Measurements from ENCODE around the gene PDHA2. TPM values are rescaled to one million over a fixed set of nuclear protein-coding genes. Genes with fewer than 3 reads are reported as not detected.
"Not testable (repeated sequence)": the region's sequence is repeated elsewhere in the genome, so short reads cannot be mapped to it uniquely, and the experiment has no call there.

PDHA2 gene
- polyA plus RNA-seq, 1 experiment, result not detected

GRCh38 chr4:95847908-95848460 lies 8.1 kb downstream of the PDHA2 start:
- POLR2A ChIA-PET, result no interaction called here
- DNase-seq (ENCODE audit: low read depth), result no peak
- CTCF ChIA-PET, result no interaction called here
- H3K4me3 ChIP-seq (ENCODE audit: low read depth, low read length), result no peak overlapping the region
- H3K27me3 ChIP-seq (ENCODE audit: control insufficient read depth, insufficient read depth, low read length), result no peaks in the 10 kb centered on the region
- no peak for TF ChIP-seq CTCF (IDR thresholded peaks at IDR 0.05; ENCODE audit: insufficient read depth, low read depth, low read length)
- no peaks in the 10 kb centered on the region for H3K36me3 ChIP-seq (ENCODE audit: control insufficient read depth, insufficient read depth, low read length)

GRCh38 chr4:95850161-95850560 lies 10.3 kb downstream of the PDHA2 start:
- H3K27me3 ChIP-seq (ENCODE audit: control insufficient read depth, insufficient read depth, low read length), result no peaks in the 10 kb centered on the region
- TF ChIP-seq CTCF (IDR thresholded peaks at IDR 0.05; ENCODE audit: insufficient read depth, low read depth, low read length), result no peak
- H3K4me3 ChIP-seq (ENCODE audit: low read depth, low read length), result no peak overlapping the region
- ChIA-PET POLR2A (no interaction called here), CTCF (no interaction called here)
- H3K36me3 ChIP-seq (ENCODE audit: control insufficient read depth, insufficient read depth, low read length), result no peaks in the 10 kb centered on the region
- no peak for DNase-seq (ENCODE audit: low read depth)

- H3K36me3 ChIP-seq (ENCODE audit: control insufficient read depth, insufficient read depth, low read length), result no peaks in the 10 kb centered on the region
- no peak for DNase-seq (ENCODE audit: low read depth)
- POLR2A ChIA-PET, result no interaction called here
- no peaks in the 10 kb centered on the region for H3K27me3 ChIP-seq (ENCODE audit: control insufficient read depth, insufficient read depth, low read length)
- no peak overlapping the region for H3K4me3 ChIP-seq (ENCODE audit: low read depth, low read length)
- CTCF ChIA-PET, result no interaction called here
- no peak for TF ChIP-seq CTCF (IDR thresholded peaks at IDR 0.05; ENCODE audit: insufficient read depth, low read depth, low read length)
Observed at GRCh38 chr4:95857761-95858160, 17.9 kb downstream of the PDHA2 start.

GRCh38 chr4:95867919-95868318 lies 28.0 kb downstream of the PDHA2 start:
- Histone ChIP-seq H3K36me3 (ENCODE audit: control insufficient read depth, insufficient read depth, low read length) (no peaks in the 10 kb centered on the region), H3K4me3 (ENCODE audit: low read depth, low read length) (no peak overlapping the region), H3K27me3 (ENCODE audit: control insufficient read depth, insufficient read depth, low read length) (no peaks in the 10 kb centered on the region)
- no peak for TF ChIP-seq CTCF (IDR thresholded peaks at IDR 0.05; ENCODE audit: insufficient read depth, low read depth, low read length)
- no peak for DNase-seq (ENCODE audit: low read depth)
- ChIA-PET CTCF (no interaction called here), POLR2A (no interaction called here)

- POLR2A ChIA-PET, result not testable (repeated sequence)
Observed at GRCh38 chr4:95869414-95869813, 29.5 kb downstream of the PDHA2 start.

GRCh38 chr4:95869961-95870500 lies 30.1 kb downstream of the PDHA2 start:
- POLR2A ChIA-PET, result no interaction called here
- no peak for DNase-seq (ENCODE audit: low read depth)
- CTCF ChIA-PET, result no interaction called here
- Histone ChIP-seq H3K4me3 (ENCODE audit: low read depth, low read length) (no peak overlapping the region), H3K27me3 (ENCODE audit: control insufficient read depth, insufficient read depth, low read length) (no peaks in the 10 kb centered on the region), H3K36me3 (ENCODE audit: control insufficient read depth, insufficient read depth, low read length) (no peaks in the 10 kb centered on the region)
- TF ChIP-seq CTCF (IDR thresholded peaks at IDR 0.05; ENCODE audit: insufficient read depth, low read depth, low read length), result no peak

More at GRCh38 chr4:95869414-95869813, 29.5 kb downstream of the PDHA2 start:
- H3K27me3 ChIP-seq (ENCODE audit: control insufficient read depth, insufficient read depth, low read length); DNase-seq (ENCODE audit: low read depth); H3K4me3 ChIP-seq (ENCODE audit: low read depth, low read length); CTCF ChIA-PET; H3K36me3 ChIP-seq (ENCODE audit: control insufficient read depth, insufficient read depth, low read length): not testable (repeated sequence)
